ENCODE results near the gene ASB17.
"Not testable (repeated sequence)": the region's sequence is repeated elsewhere in the genome, so short reads cannot be mapped to it uniquely, and the experiment has no call there.

The ASB17 gene

GRCh38 chr1:75932304-75932703 lies at the start of gene ASB17:
Gene ASB17 (minus strand): TSS chr1:75932404. CDS start chr1:75932291, 113 bp downstream.
- DNase-seq, result no peak

GRCh38 chr1:75980972-75981897 lies 49.0 kb upstream of the ASB17 start:
- DNase-seq, result no peak

GRCh38 chr1:75970631-75971030 lies 38.4 kb upstream of the ASB17 start:
- no peak for DNase-seq

GRCh38 chr1:75969550-75969949 lies 37.3 kb upstream of the ASB17 start:
- DNase-seq, result no peak

GRCh38 chr1:75967719-75968118 lies 35.5 kb upstream of the ASB17 start:
- no peak for DNase-seq

- DNase-seq, result no peak
These were observed 32.7 kb upstream of the ASB17 start for GRCh38 chr1:75964760-75965408.

GRCh38 chr1:75964110-75964759 lies 32.0 kb upstream of the ASB17 start:
- DNase-seq, result not testable (repeated sequence)

- DNase-seq, result no peak
These were observed 22.4 kb upstream of the ASB17 start for GRCh38 chr1:75954586-75954985.

GRCh38 chr1:75953461-75953860 lies 21.3 kb upstream of the ASB17 start:
- DNase-seq, result no peak

GRCh38 chr1:75952016-75952415 lies 19.8 kb upstream of the ASB17 start:
- no peak for DNase-seq

GRCh38 chr1:75950176-75950575 lies 18.0 kb upstream of the ASB17 start:
- no peak for DNase-seq

GRCh38 chr1:75943037-75943436 lies 10.8 kb upstream of the ASB17 start:
- DNase-seq, result not testable (repeated sequence)

- DNase-seq, result no peak
These were observed 4.8 kb upstream of the ASB17 start for GRCh38 chr1:75937034-75937433.

- DNase-seq, result no peak
These were observed 9.5 kb downstream of the ASB17 start for GRCh38 chr1:75922698-75923097.

GRCh38 chr1:75916834-75917233 lies 15.4 kb downstream of the ASB17 start:
- DNase-seq, result no peak

GRCh38 chr1:75908717-75909152 lies 23.5 kb downstream of the ASB17 start:
- no peak for DNase-seq

GRCh38 chr1:75901371-75901770 lies 30.8 kb downstream of the ASB17 start:
- DNase-seq, result no peak

- DNase-seq, result no peak
These were observed 47.8 kb downstream of the ASB17 start for GRCh38 chr1:75884437-75884836.

- DNase-seq, result no peak
These were observed 52.2 kb downstream of the ASB17 start for GRCh38 chr1:75879985-75880384.

GRCh38 chr1:75870951-75871350 lies 61.3 kb downstream of the ASB17 start:
- no peak for DNase-seq

Measured in activated effector memory CD4-positive, alpha-beta T cell treated with anti-CD3 and anti-CD28 coated beads, Interleukin-2, amount 50 U/mL, for 16 hours (primary cell).